Endothelial cell of umbilical vein (primary cell): ENCODE measurements around the gene IFITM2.

Source experiments
- CTCF ChIP-seq, 2 donors: IDR thresholded peaks; 1 replicate in 1 of 2; 2 replicates in 1 of 2; pipeline ENCODE4 v1.5.1; 2011; ENCODE audit warnings: low read length in 2 of 2, mild to moderate bottlenecking in 2 of 2, moderate library complexity in 2 of 2, control low read depth in 1 of 2, inconsistent platforms in 1 of 2, low read depth in 1 of 2; ENCODE audit not compliant: insufficient read depth in 1 of 2; ENCODE audit errors: extremely low read depth in 1 of 2
- EZH2 ChIP-seq: IDR thresholded peaks from 2 replicates; pipeline ENCODE4 v1.6.1; 2012; ENCODE audit warnings: borderline replicate concordance, low read depth, mild to moderate bottlenecking, moderate library complexity, low read length, inconsistent platforms; ENCODE audit not compliant: severe bottlenecking
- GATA2 ChIP-seq: IDR thresholded peaks from 2 replicates; pipeline ENCODE4 v1.7.0; 2011; ENCODE audit warnings: low read depth, mild to moderate bottlenecking, moderate library complexity, mixed read lengths, low read length; ENCODE audit not compliant: insufficient read length, insufficient read depth
- JUN ChIP-seq: IDR thresholded peaks from 2 replicates; pipeline ENCODE4 v1.6.1; 2011; ENCODE audit warnings: borderline replicate concordance, low read depth; ENCODE audit not compliant: insufficient read length, insufficient read depth
- MYC ChIP-seq: IDR thresholded peaks from one replicate; pipeline ENCODE4 v1.6.1; 2011; ENCODE audit warnings: mild to moderate bottlenecking, low read depth, low read length
- POLR2A ChIP-seq: IDR thresholded peaks from 2 replicates; pipeline ENCODE4 v1.6.1; 2012; ENCODE audit warnings: low read depth, mild to moderate bottlenecking, control low read depth, low read length
- POLR2AphosphoS5 ChIP-seq: IDR thresholded peaks from 2 replicates; pipeline ENCODE4 v1.6.1; 2012; ENCODE audit warnings: low read depth, mild to moderate bottlenecking, control low read depth, low read length, moderate library complexity; ENCODE audit not compliant: insufficient read depth

- TF ChIP-seq CTCF (IDR thresholded peaks at IDR 0.05; ENCODE audit: extremely low read depth in 1 of 2, insufficient read depth in 1 of 2, low read depth in 1 of 2, low read length in 2 of 2): no peak
- no peak for TF ChIP-seq JUN
- no peak for TF ChIP-seq EZH2
- no peak for TF ChIP-seq POLR2AphosphoS5
- no peak for TF ChIP-seq MYC
- no peak for TF ChIP-seq POLR2A
- no peak for TF ChIP-seq GATA2
Measured at GRCh38 chr11:270451-271318, 36.9 kb upstream of the IFITM2 start.
